HG02943 (cell line): ENCODE results near the gene OGG1.

Source experiments
- ATAC-seq: cut with Tn5 transposase; IDR thresholded peaks from one replicate; pipeline ENCODE4 v1.9.1; 2021; ENCODE audit warnings: mild to moderate bottlenecking, low read depth, moderate library complexity; ENCODE audit not compliant: unreplicated experiment

Gene OGG1

GRCh38 chr3:9727041-9727595, 22.6 kb upstream of the OGG1 start:
- ATAC-seq = no peak

GRCh38 chr3:9727743-9728142, 22.0 kb upstream of the OGG1 start:
- no peak for ATAC-seq

- no peak for ATAC-seq
These were observed 20.3 kb upstream of the OGG1 start for GRCh38 chr3:9729419-9729818.

- peak; percentile 43 for ATAC-seq
These were observed 19.0 kb upstream of the OGG1 start for GRCh38 chr3:9730657-9731205.

GRCh38 chr3:9731206-9732079, 18.3 kb upstream of the OGG1 start, which contains the start of gene BRPF1:
BRPF1 (plus strand) TSS chr3:9731735; CDS start chr3:9734141, 2,406 bp downstream.
- ATAC-seq = peak; percentile 86

- peak; percentile 2 for ATAC-seq
These were observed 17.5 kb upstream of the OGG1 start for GRCh38 chr3:9732080-9732739.

- no peak for ATAC-seq
These were observed 17.0 kb upstream of the OGG1 start for GRCh38 chr3:9732740-9733115.

GRCh38 chr3:9736831-9737230, 12.9 kb upstream of the OGG1 start:
- ATAC-seq = no peak

- no peak for ATAC-seq
These were observed 10.6 kb upstream of the OGG1 start for GRCh38 chr3:9739181-9739580.

- ATAC-seq = no peak
These were observed 7.2 kb upstream of the OGG1 start for GRCh38 chr3:9742560-9742959.

- ATAC-seq = no peak
These were observed 6.2 kb upstream of the OGG1 start for GRCh38 chr3:9743548-9743947.

GRCh38 chr3:9744162-9744561, 5.6 kb upstream of the OGG1 start:
- ATAC-seq = no peak

GRCh38 chr3:9745521-9745920, 4.2 kb upstream of the OGG1 start:
- ATAC-seq = no peak

GRCh38 chr3:9746330-9746729, 3.4 kb upstream of the OGG1 start:
- no peak for ATAC-seq

GRCh38 chr3:9747267-9747666, 2.5 kb upstream of the OGG1 start:
- no peak for ATAC-seq

- no peak for ATAC-seq
These were observed 1.7 kb upstream of the OGG1 start for GRCh38 chr3:9748031-9748430.

- ATAC-seq = no peak
These were observed 482 bp upstream of the OGG1 start for GRCh38 chr3:9749296-9749644.

- ATAC-seq = no peak
These were observed 1.0 kb downstream of the OGG1 start for GRCh38 chr3:9750556-9751411.

GRCh38 chr3:9754678-9755077, 4.9 kb downstream of the OGG1 start:
- no peak for ATAC-seq

GRCh38 chr3:9757427-9757826, 7.7 kb downstream of the OGG1 start:
- no peak for ATAC-seq
